Neural cell (in vitro differentiated cells): ENCODE data around the gene PADI2. TPM values are rescaled to one million over a fixed set of nuclear protein-coding genes. Genes with fewer than 3 reads are reported as not detected.

Experiments used
- H2AFZ ChIP-seq: fragments of 200-600, 300-800 bp; sonication (generic), shearing (Covaris generic); 2 replicates; pipeline ENCODE4 v1.6.0; 2014; ENCODE audit warnings: low read depth, mild to moderate bottlenecking, antibody characterized with exemption, low read length, moderate library complexity
- H3F3A ChIP-seq: fragments of 200-600 bp; shearing (Covaris generic); 2 replicates; pipeline ENCODE4 v1.6.1; 2016; ENCODE audit warnings: mild to moderate bottlenecking, moderate library complexity, mixed read lengths, antibody characterized with exemption, low read length; ENCODE audit not compliant: insufficient read depth, poor library complexity, severe bottlenecking
- H3K27ac ChIP-seq: fragments of 200-600, 300-800 bp; sonication (generic), shearing (Covaris generic); 2 replicates; pipeline ENCODE4 v1.5.1; 2014; ENCODE audit warnings: mild to moderate bottlenecking, low read length, moderate library complexity
- H3K27me3 ChIP-seq: fragments of 300-800, 200-600 bp; sonication (generic), shearing (Covaris generic); 2 replicates; pipeline ENCODE4 v1.6.0; 2014; ENCODE audit warnings: mild to moderate bottlenecking, low read depth, low read length, moderate library complexity; ENCODE audit not compliant: insufficient read depth
- H3K36me3 ChIP-seq: fragments of 300-800, 200-600 bp; sonication (generic), shearing (Covaris generic); 2 replicates; pipeline ENCODE4 v1.5.1; 2014; ENCODE audit warnings: mild to moderate bottlenecking, antibody characterized with exemption, low read length, moderate library complexity; ENCODE audit not compliant: insufficient read depth
- H3K4me2 ChIP-seq: fragments of 300-800, 200-600 bp; sonication (generic), shearing (Covaris generic); 2 replicates; pipeline ENCODE4 v1.6.0; 2014; ENCODE audit warnings: mild to moderate bottlenecking, low read length
- H3K4me3 ChIP-seq: fragments of 300-800, 200-600 bp; sonication (generic), shearing (Covaris generic); 2 replicates; pipeline ENCODE4 v1.5.1; 2014; ENCODE audit warnings: mild to moderate bottlenecking, low read length, moderate library complexity
- H3K79me2 ChIP-seq: fragments of 200-600 bp; shearing (Covaris generic); replicated peaks from 2 replicates; pipeline ENCODE4 v1.6.0; 2014; ENCODE audit warnings: mild to moderate bottlenecking, low read length, moderate library complexity; ENCODE audit not compliant: insufficient read depth
- H3K9ac ChIP-seq: fragments of 300-800, 200-600 bp; sonication (generic), shearing (Covaris generic); 2 replicates; pipeline ENCODE4 v1.6.1; 2016; ENCODE audit warnings: mild to moderate bottlenecking, low read length, mixed read lengths
- H3K9me2 ChIP-seq: fragments of 200-600 bp; shearing (Covaris generic); 2 replicates; pipeline ENCODE4 v1.6.1; 2016; ENCODE audit warnings: mild to moderate bottlenecking, low read length, mixed read lengths; ENCODE audit not compliant: insufficient read depth
- H3K9me3 ChIP-seq: fragments of 200-600, 300-800 bp; sonication (generic), shearing (Covaris generic); 2 replicates; pipeline ENCODE4 v1.6.1; 2016; ENCODE audit warnings: mild to moderate bottlenecking, mixed run types, low read length, moderate library complexity, mixed read lengths
- H4K20me1 ChIP-seq: fragments of 200-600 bp; shearing (Covaris generic); 2 replicates; pipeline ENCODE4 v1.6.1; 2016; ENCODE audit warnings: mild to moderate bottlenecking, mixed run types; ENCODE audit not compliant: insufficient read depth
- CTCF ChIP-seq: fragments of 450-650 bp; IDR thresholded peaks from 2 replicates; pipeline ENCODE4 v1.5.1; 2014; ENCODE audit warnings: antibody characterized with exemption, mild to moderate bottlenecking, moderate library complexity; ENCODE audit not compliant: poor library complexity, severe bottlenecking
- EP300 ChIP-seq: fragments of 450-650 bp; conservative IDR thresholded peaks from 2 replicates; pipeline ENCODE4 v1.6.1; 2014; ENCODE audit warnings: antibody characterized with exemption, mild to moderate bottlenecking, moderate library complexity; ENCODE audit not compliant: poor library complexity, severe bottlenecking
- EZH2 ChIP-seq: fragments of 200-600, 300-800 bp; shearing (Covaris generic), sonication (generic); IDR thresholded peaks from 2 replicates; pipeline ENCODE4 v1.6.1; 2014; ENCODE audit warnings: antibody characterized with exemption, low read length, borderline replicate concordance, mild to moderate bottlenecking; ENCODE audit not compliant: insufficient read depth, poor library complexity, severe bottlenecking
- MXI1 ChIP-seq: fragments of 450-650 bp; conservative IDR thresholded peaks from 2 replicates; pipeline ENCODE4 v1.6.1; 2014; ENCODE audit warnings: antibody characterized with exemption, mild to moderate bottlenecking; ENCODE audit not compliant: poor library complexity, severe bottlenecking
- POLR2AphosphoS5 ChIP-seq: IDR thresholded peaks from 2 replicates; pipeline ENCODE4 v1.6.1; 2012
- RAD21 ChIP-seq: fragments of 450-650 bp; conservative IDR thresholded peaks from 2 replicates; pipeline ENCODE4 v1.6.1; 2014; ENCODE audit warnings: antibody characterized with exemption, mild to moderate bottlenecking, moderate library complexity
- SMC3 ChIP-seq: fragments of 450-650 bp; conservative IDR thresholded peaks from 2 replicates; pipeline ENCODE4 v1.6.1; 2014; ENCODE audit warnings: antibody characterized with exemption, mild to moderate bottlenecking, moderate library complexity; ENCODE audit not compliant: poor library complexity
- TAF1 ChIP-seq: IDR thresholded peaks from 2 replicates; pipeline ENCODE4 v1.6.1; 2012; ENCODE audit warnings: low read depth
- polyA plus RNA-seq: library from polyadenylated mRNA; depleted of rRNA; stranded (reverse); fragments of >200 nt; gene quantifications from 2 replicates; pipeline ENCODE4 v1.2.3, GENCODE V29; 2014
- TF ChIP-seq, protein P1 (sequence below): IDR thresholded peaks from 2 replicates; pipeline ENCODE4 v1.6.1; 2012; ENCODE audit warnings: borderline replicate concordance

The PADI2 gene
- polyA plus RNA-seq, 1 donor from 2014 or later = 1.6 TPM

DNA sequence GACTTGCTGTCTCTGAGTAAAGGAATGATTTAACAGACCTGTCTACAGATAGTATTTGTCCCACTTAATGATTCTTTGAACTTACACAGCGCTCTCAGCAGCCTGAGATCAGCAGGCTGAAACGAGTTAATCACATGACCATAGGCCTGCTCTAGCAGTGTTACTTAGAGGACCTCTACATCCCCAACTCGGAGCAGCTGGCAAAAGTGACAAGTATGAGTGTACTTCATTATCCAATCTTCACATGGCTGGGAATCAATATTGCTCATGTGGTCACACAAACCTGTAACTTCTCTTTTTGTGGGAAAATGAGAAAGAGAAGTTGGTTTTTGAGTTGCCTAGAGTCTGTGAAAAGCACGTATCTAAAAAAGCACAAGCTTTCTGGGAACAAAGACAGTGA is 96.1 kb downstream of the PADI2 start:
- H3K27me3 ChIP-seq = no peaks in the 10 kb centered on the region
- no peaks in the 10 kb centered on the region for H4K20me1 ChIP-seq
- no peaks in the 10 kb centered on the region for H3K9me3 ChIP-seq
- peaks cover 40% of the 10 kb centered on the region for H3K36me3 ChIP-seq
- no peaks in the 10 kb centered on the region for H3K79me2 ChIP-seq
- no peak overlapping the region for H3K27ac ChIP-seq
- H3K4me2 ChIP-seq = no peak overlapping the region
- H2AFZ ChIP-seq = no peak overlapping the region
- H3F3A ChIP-seq = no peaks in the 10 kb centered on the region
- H3K9ac ChIP-seq = no peak overlapping the region
- no peak for TF ChIP-seq SMC3
- TF ChIP-seq, protein P1, sequence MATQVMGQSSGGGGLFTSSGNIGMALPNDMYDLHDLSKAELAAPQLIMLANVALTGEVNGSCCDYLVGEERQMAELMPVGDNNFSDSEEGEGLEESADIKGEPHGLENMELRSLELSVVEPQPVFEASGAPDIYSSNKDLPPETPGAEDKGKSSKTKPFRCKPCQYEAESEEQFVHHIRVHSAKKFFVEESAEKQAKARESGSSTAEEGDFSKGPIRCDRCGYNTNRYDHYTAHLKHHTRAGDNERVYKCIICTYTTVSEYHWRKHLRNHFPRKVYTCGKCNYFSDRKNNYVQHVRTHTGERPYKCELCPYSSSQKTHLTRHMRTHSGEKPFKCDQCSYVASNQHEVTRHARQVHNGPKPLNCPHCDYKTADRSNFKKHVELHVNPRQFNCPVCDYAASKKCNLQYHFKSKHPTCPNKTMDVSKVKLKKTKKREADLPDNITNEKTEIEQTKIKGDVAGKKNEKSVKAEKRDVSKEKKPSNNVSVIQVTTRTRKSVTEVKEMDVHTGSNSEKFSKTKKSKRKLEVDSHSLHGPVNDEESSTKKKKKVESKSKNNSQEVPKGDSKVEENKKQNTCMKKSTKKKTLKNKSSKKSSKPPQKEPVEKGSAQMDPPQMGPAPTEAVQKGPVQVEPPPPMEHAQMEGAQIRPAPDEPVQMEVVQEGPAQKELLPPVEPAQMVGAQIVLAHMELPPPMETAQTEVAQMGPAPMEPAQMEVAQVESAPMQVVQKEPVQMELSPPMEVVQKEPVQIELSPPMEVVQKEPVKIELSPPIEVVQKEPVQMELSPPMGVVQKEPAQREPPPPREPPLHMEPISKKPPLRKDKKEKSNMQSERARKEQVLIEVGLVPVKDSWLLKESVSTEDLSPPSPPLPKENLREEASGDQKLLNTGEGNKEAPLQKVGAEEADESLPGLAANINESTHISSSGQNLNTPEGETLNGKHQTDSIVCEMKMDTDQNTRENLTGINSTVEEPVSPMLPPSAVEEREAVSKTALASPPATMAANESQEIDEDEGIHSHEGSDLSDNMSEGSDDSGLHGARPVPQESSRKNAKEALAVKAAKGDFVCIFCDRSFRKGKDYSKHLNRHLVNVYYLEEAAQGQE = no peak
- TF ChIP-seq EZH2 = no peak
- TF ChIP-seq MXI1 = no peak
- TF ChIP-seq POLR2AphosphoS5 = no peak
- TF ChIP-seq RAD21 = no peak
- H3K4me3 ChIP-seq = no peak overlapping the region
- no peaks in the 10 kb centered on the region for H3K9me2 ChIP-seq

- H3K4me3 ChIP-seq = no peak overlapping the region
- no peak overlapping the region for H2AFZ ChIP-seq
- no peaks in the 10 kb centered on the region for H4K20me1 ChIP-seq
- no peaks in the 10 kb centered on the region for H3K27me3 ChIP-seq
- no peak overlapping the region for H3K9ac ChIP-seq
- no peaks in the 10 kb centered on the region for H3K9me3 ChIP-seq
- no peaks in the 10 kb centered on the region for H3K9me2 ChIP-seq
- H3F3A ChIP-seq = no peaks in the 10 kb centered on the region
- no peak overlapping the region for H3K4me2 ChIP-seq
- H3K27ac ChIP-seq = no peak overlapping the region
- peaks cover 42% of the 10 kb centered on the region for H3K36me3 ChIP-seq
- no peaks in the 10 kb centered on the region for H3K79me2 ChIP-seq
- TF ChIP-seq, protein P1 = no peak
- TF ChIP-seq EP300 (no peak), POLR2AphosphoS5 (no peak), SMC3 (no peak), MXI1 (no peak), EZH2 (no peak), TAF1 (no peak), CTCF (no peak), RAD21 (no peak)
Measured at GRCh38 chr1:17021896-17022295, 97.4 kb downstream of the PADI2 start.
